ENCODE results near the gene CFAP61.

CFAP61 gene

GRCh38 chr20:20293141-20293540, 240.8 kb downstream of the CFAP61 start:
- H3K36me3 ChIP-seq (ENCODE audit: insufficient read depth, low read depth, low read length), result no peaks in the 10 kb centered on the region
- H3K4me3 ChIP-seq (ENCODE audit: low read length), result no peak overlapping the region
- H3K27ac ChIP-seq (ENCODE audit: low read length), result no peak overlapping the region
- H3K9ac ChIP-seq (ENCODE audit: low read depth, low read length), result no peak overlapping the region
- H3K9me3 ChIP-seq (ENCODE audit: insufficient read depth, low read depth, low read length), result no peaks in the 10 kb centered on the region
- H3K4me1 ChIP-seq (ENCODE audit: insufficient read depth, low read length), result no peaks in the 10 kb centered on the region
- no peaks in the 10 kb centered on the region for H3K27me3 ChIP-seq (ENCODE audit: insufficient read depth, low read length)

DNA sequence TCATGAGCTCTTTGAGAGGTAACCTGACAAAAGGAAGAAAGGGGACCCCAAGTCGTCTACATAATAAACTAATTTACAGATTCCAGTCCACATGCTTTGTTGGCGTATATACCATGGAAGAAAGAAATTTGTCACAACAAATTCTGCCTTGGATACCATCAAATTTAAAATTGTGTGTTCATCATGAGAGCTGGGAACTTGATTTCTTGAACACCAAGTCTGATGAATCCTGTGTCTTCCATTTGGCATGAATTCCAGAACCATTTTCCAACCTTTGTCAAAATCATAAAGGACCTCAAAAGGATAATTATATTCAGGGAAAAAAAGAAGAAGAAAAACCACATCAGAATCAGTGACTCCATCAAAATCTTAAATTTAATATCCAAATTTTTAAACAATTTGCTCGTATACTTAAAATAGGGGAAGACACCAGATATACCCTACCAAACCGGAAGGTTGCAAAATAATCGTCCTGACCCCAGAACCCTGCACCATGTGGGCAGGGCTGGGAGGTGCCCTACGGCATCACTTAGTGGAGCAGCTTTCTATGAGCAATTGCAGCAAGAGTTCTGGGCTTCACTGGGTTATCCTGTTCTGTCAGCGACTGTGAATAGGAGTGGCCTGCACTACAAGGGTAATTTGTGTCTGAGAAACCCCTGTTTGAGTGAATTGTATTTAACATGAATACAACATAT, 241.5 kb downstream of the CFAP61 start:
- Histone ChIP-seq H3K27me3 (ENCODE audit: insufficient read depth, low read length) (no peaks in the 10 kb centered on the region), H3K9me3 (ENCODE audit: insufficient read depth, low read depth, low read length) (no peaks in the 10 kb centered on the region), H3K4me3 (ENCODE audit: low read length) (no peak overlapping the region), H3K9ac (ENCODE audit: low read depth, low read length) (no peak overlapping the region), H3K4me1 (ENCODE audit: insufficient read depth, low read length) (no peaks in the 10 kb centered on the region), H3K36me3 (ENCODE audit: insufficient read depth, low read depth, low read length) (no peaks in the 10 kb centered on the region), H3K27ac (ENCODE audit: low read length) (no peak overlapping the region)

DNA sequence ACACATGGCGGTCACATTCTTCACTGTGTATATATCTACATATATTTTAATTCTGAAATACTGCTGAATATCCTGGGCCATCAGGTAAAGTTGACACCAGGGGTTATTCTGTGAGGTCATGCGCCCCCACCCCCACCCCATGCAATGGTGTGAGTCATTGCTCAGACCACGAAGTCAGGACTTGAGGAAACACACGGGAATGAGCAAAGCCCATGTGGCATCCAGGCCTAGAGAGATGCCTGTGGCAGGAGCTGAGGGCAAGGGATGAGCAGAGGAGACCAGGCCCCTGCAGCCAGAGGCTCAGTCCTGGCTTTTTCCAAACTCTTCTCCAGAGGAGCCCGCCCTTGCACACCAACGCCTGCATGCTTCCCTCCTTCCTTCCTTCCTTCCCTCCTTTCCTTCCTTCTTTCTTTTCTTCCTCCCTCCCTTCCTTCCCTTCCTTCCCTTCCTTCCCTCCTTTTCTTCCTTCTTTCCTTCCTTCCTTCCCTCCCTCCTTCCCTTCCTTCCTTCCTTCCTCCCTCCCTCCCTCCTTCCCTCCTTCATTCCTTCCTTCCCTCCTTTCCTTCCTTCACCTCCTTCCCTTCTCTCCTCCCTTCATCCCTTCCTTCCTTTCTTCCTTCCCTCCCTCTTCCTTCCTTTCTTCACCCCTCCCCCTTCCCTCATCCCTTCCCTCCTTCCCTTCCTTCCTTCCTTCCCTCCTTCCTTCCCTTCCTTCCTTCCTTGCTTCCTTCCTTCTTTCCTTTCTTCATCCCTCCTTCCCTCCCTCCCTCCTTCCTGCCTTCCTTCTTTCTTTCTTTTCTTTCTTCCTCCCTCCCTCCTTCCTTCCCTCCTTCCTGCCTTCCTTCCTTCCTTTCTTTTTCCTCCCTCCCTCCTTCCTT, 243.5 kb downstream of the CFAP61 start:
- Histone ChIP-seq H3K36me3 (ENCODE audit: insufficient read depth, low read depth, low read length) (no peaks in the 10 kb centered on the region), H3K27ac (ENCODE audit: low read length) (no peak overlapping the region), H3K4me3 (ENCODE audit: low read length) (no peak overlapping the region), H3K9ac (ENCODE audit: low read depth, low read length) (no peak overlapping the region), H3K9me3 (ENCODE audit: insufficient read depth, low read depth, low read length) (no peaks in the 10 kb centered on the region), H3K4me1 (ENCODE audit: insufficient read depth, low read length) (no peaks in the 10 kb centered on the region), H3K27me3 (ENCODE audit: insufficient read depth, low read length) (no peaks in the 10 kb centered on the region)

- H3K27ac ChIP-seq (ENCODE audit: low read length), result no peak overlapping the region
- H3K9me3 ChIP-seq (ENCODE audit: insufficient read depth, low read depth, low read length), result no peaks in the 10 kb centered on the region
- H3K27me3 ChIP-seq (ENCODE audit: insufficient read depth, low read length), result no peaks in the 10 kb centered on the region
- no peak overlapping the region for H3K9ac ChIP-seq (ENCODE audit: low read depth, low read length)
- H3K4me1 ChIP-seq (ENCODE audit: insufficient read depth, low read length), result no peaks in the 10 kb centered on the region
- no peak overlapping the region for H3K4me3 ChIP-seq (ENCODE audit: low read length)
- no peaks in the 10 kb centered on the region for H3K36me3 ChIP-seq (ENCODE audit: insufficient read depth, low read depth, low read length)
Observed at GRCh38 chr20:20297181-20297580, 244.8 kb downstream of the CFAP61 start.

- Histone ChIP-seq H3K9ac (ENCODE audit: low read depth, low read length) (no peak overlapping the region), H3K27ac (ENCODE audit: low read length) (no peak overlapping the region), H3K27me3 (ENCODE audit: insufficient read depth, low read length) (no peaks in the 10 kb centered on the region), H3K4me1 (ENCODE audit: insufficient read depth, low read length) (no peaks in the 10 kb centered on the region), H3K4me3 (ENCODE audit: low read length) (no peak overlapping the region), H3K36me3 (ENCODE audit: insufficient read depth, low read depth, low read length) (no peaks in the 10 kb centered on the region), H3K9me3 (ENCODE audit: insufficient read depth, low read depth, low read length) (no peaks in the 10 kb centered on the region)
Observed at GRCh38 chr20:20297752-20298151, 245.4 kb downstream of the CFAP61 start.

GRCh38 chr20:20299904-20300303, 247.6 kb downstream of the CFAP61 start:
- no peak overlapping the region for H3K9ac ChIP-seq (ENCODE audit: low read depth, low read length)
- no peaks in the 10 kb centered on the region for H3K27me3 ChIP-seq (ENCODE audit: insufficient read depth, low read length)
- no peaks in the 10 kb centered on the region for H3K4me1 ChIP-seq (ENCODE audit: insufficient read depth, low read length)
- H3K9me3 ChIP-seq (ENCODE audit: insufficient read depth, low read depth, low read length), result no peaks in the 10 kb centered on the region
- H3K36me3 ChIP-seq (ENCODE audit: insufficient read depth, low read depth, low read length), result no peaks in the 10 kb centered on the region
- no peak overlapping the region for H3K4me3 ChIP-seq (ENCODE audit: low read length)
- H3K27ac ChIP-seq (ENCODE audit: low read length), result no peak overlapping the region

DNA sequence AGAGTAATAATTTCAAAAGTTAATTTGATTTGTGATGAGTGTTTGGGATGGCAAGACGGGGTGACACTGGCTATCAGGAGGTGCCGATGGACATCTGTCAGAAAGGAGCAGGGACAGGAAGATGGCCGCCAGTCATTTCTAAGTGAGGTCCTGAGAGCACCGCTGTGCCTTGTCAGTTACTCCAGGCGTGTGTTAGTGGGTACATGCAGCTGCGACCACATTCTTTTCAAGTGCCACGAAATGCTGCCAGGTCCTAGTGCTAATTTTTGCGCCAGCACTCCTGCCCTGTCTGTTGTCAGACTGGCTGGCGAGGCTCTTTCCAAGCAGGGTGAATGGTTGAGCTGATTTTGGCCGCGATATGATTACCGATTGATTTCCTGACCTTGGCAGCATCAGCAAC, 251.0 kb downstream of the CFAP61 start:
- no peaks in the 10 kb centered on the region for H3K27me3 ChIP-seq (ENCODE audit: insufficient read depth, low read length)
- no peak overlapping the region for H3K4me3 ChIP-seq (ENCODE audit: low read length)
- no peaks in the 10 kb centered on the region for H3K4me1 ChIP-seq (ENCODE audit: insufficient read depth, low read length)
- H3K9ac ChIP-seq (ENCODE audit: low read depth, low read length), result no peak overlapping the region
- H3K36me3 ChIP-seq (ENCODE audit: insufficient read depth, low read depth, low read length), result no peaks in the 10 kb centered on the region
- H3K9me3 ChIP-seq (ENCODE audit: insufficient read depth, low read depth, low read length), result no peaks in the 10 kb centered on the region
- H3K27ac ChIP-seq (ENCODE audit: low read length), result no peak overlapping the region

DNA sequence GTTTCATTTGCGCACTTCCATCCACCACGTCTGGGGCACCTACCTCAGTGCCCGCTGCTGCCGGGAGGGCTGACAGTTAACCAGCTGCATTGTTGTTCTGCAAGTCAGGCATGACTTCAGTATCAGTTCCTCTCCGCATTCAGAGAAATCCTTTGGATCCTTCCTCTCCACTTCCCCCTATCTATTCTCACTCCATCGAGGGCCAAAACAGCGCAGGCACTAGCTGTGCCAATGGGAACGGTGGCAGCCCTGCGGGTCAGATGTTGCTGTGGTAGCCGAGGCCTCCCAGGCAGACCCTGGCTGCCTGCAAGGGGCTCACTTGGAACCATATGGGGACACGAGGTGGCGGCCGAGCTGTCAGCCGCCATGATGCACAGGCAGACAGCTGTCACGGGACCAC, 251.4 kb downstream of the CFAP61 start:
- no peaks in the 10 kb centered on the region for H3K4me1 ChIP-seq (ENCODE audit: insufficient read depth, low read length)
- H3K36me3 ChIP-seq (ENCODE audit: insufficient read depth, low read depth, low read length), result no peaks in the 10 kb centered on the region
- no peaks in the 10 kb centered on the region for H3K27me3 ChIP-seq (ENCODE audit: insufficient read depth, low read length)
- no peak overlapping the region for H3K4me3 ChIP-seq (ENCODE audit: low read length)
- H3K27ac ChIP-seq (ENCODE audit: low read length), result no peak overlapping the region
- no peak overlapping the region for H3K9ac ChIP-seq (ENCODE audit: low read depth, low read length)
- no peaks in the 10 kb centered on the region for H3K9me3 ChIP-seq (ENCODE audit: insufficient read depth, low read depth, low read length)

DNA sequence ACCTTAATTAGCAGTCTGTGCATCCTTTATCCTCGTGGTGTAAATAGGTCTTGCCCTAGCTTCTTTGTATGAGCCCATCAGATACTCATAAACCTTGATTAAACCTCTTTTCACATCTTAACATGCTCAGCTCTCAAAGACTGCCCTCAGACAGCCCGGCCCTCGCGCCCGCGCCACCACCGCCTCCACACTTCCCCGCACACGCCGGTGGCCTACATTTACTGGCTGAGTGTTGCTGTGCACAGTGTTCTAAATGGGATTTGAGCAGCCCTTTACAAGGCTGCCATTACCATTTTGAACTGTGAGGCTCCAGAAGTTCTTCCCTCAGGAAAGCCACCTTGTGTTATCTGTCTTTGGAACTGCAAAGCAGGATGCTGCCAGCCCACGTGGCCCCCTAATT, 252.6 kb downstream of the CFAP61 start:
- Histone ChIP-seq H3K9me3 (ENCODE audit: insufficient read depth, low read depth, low read length) (no peaks in the 10 kb centered on the region), H3K9ac (ENCODE audit: low read depth, low read length) (no peak overlapping the region), H3K27ac (ENCODE audit: low read length) (no peak overlapping the region), H3K36me3 (ENCODE audit: insufficient read depth, low read depth, low read length) (no peaks in the 10 kb centered on the region), H3K27me3 (ENCODE audit: insufficient read depth, low read length) (no peaks in the 10 kb centered on the region), H3K4me3 (ENCODE audit: low read length) (no peak overlapping the region), H3K4me1 (ENCODE audit: insufficient read depth, low read length) (no peaks in the 10 kb centered on the region)

DNA sequence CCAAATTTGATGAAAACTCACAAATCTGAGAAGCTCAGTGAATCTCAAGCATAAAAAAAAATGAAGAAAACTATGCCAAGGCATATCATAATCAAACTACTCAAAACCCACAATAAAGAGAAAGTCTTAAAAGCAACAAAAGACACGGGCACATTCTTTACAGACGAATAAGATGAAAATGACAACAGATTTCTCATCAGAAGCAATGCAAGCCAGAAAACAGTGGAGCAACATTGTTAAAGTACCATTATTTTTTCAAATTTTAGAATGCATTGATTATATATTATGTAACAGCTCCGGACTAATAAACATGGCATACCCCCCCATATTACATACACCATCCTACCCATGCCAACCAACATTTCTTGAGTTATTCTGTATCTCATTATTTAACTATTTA, 260.2 kb downstream of the CFAP61 start:
- Histone ChIP-seq H3K4me3 (ENCODE audit: low read length) (no peak overlapping the region), H3K27ac (ENCODE audit: low read length) (no peak overlapping the region), H3K36me3 (ENCODE audit: insufficient read depth, low read depth, low read length) (no peaks in the 10 kb centered on the region), H3K9ac (ENCODE audit: low read depth, low read length) (no peak overlapping the region), H3K9me3 (ENCODE audit: insufficient read depth, low read depth, low read length) (peaks cover 13% of the 10 kb centered on the region), H3K27me3 (ENCODE audit: insufficient read depth, low read length) (no peaks in the 10 kb centered on the region), H3K4me1 (ENCODE audit: insufficient read depth, low read length) (no peaks in the 10 kb centered on the region)

- Histone ChIP-seq H3K4me1 (ENCODE audit: insufficient read depth, low read length) (no peaks in the 10 kb centered on the region), H3K36me3 (ENCODE audit: insufficient read depth, low read depth, low read length) (no peaks in the 10 kb centered on the region), H3K27ac (ENCODE audit: low read length) (no peak overlapping the region), H3K9ac (ENCODE audit: low read depth, low read length) (no peak overlapping the region), H3K4me3 (ENCODE audit: low read length) (no peak overlapping the region), H3K27me3 (ENCODE audit: insufficient read depth, low read length) (no peaks in the 10 kb centered on the region), H3K9me3 (ENCODE audit: insufficient read depth, low read depth, low read length) (peaks cover 13% of the 10 kb centered on the region)
Observed at GRCh38 chr20:20317195-20317594, 264.9 kb downstream of the CFAP61 start.
